ENCODE data around the gene ARHGAP6.

Gene ARHGAP6

GRCh38 chrX:11461201-11462001 lies 204.3 kb downstream of the ARHGAP6 start:
- DNase-seq (ENCODE audit: low read depth) = no peak

GRCh38 chrX:11460347-11460746 lies 205.4 kb downstream of the ARHGAP6 start:
- no peak for DNase-seq (ENCODE audit: low read depth)

DNA sequence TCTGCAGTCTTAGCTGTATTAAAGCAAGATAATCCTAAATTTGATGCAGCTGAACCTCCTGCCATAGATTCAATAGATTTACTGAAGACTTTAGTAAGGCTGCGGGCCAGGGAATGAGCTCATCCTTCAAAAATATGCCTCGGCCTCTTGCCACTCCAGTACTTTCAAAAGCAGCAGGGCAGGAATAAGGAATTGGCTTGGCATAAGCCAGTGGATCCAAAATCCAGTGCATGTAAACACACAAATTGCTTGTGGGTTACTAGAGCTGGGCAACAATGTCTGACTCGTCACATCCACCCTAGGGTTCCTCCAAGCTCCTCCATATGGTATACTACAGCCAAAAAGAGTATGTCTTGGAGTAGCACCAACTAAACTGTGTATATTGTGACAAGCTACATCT lies 207.6 kb downstream of the ARHGAP6 start:
- DNase-seq (ENCODE audit: low read depth) = no peak

DNA sequence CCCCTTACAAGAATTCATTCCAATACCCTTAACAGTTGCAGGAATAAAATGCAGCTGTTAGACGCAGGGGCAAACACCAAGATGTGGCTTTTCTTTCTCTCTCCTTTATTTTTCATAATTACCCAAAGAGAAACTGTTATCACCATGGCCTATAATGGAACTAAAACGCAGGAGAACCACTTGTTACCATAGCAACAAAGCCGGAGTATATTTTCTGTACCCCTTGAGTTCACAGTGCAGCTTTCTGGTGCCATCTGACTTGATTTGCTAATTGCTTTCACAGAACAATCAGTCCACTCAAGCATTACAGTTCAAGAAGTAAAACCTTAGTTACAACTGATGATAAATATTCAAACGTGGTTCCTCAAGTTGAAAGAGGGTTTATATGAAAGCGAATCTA lies 214.6 kb downstream of the ARHGAP6 start:
- no peak for DNase-seq (ENCODE audit: low read depth)

DNA sequence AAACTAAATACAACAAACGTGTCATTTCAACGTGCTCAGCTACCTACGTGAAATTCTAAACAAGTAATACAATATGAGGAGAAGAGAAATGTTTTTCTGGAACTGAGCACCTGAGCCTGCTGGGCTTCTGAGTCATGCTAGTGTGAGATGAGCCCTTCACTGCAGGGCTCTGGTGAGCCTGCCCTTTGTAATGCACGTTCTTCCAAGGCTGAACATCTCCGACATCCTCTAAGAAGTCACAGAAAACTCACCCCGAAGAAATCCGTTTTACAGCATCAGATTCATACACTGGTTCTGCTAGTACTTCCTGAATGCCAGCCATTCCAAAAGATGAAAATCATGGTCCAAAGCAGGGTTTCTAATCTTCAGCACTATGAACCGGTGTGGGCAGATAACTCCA lies 215.4 kb downstream of the ARHGAP6 start:
- no peak for DNase-seq (ENCODE audit: low read depth)

DNA sequence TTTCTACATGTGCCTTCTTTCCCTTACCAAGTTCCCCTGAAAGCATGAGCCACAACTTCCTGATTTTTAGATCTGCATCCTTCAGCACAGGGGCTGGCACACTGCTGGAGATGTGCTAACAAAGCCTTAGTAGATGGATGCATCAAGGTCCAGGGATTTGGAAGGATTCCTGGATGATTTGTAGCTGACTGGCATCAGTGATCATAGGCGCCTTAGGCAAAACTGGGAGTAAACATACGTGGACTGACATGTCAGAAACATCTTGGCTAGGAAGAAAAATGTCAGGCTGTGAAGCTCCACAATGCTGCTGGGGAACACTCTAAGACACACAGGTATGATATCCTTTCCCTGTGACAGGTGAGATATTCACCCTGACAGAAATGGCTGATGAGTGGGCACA lies 216.1 kb downstream of the ARHGAP6 start:
- DNase-seq (ENCODE audit: low read depth) = no peak

- DNase-seq (ENCODE audit: low read depth) = no peak
These were observed 218.3 kb downstream of the ARHGAP6 start for GRCh38 chrX:11447418-11447817.

GRCh38 chrX:11446949-11447348 lies 218.8 kb downstream of the ARHGAP6 start:
- DNase-seq (ENCODE audit: low read depth) = no peak

- no peak for DNase-seq (ENCODE audit: low read depth)
These were observed 219.4 kb downstream of the ARHGAP6 start for GRCh38 chrX:11446336-11446735.

- no peak for DNase-seq (ENCODE audit: low read depth)
These were observed 220.2 kb downstream of the ARHGAP6 start for GRCh38 chrX:11445540-11445939.

DNA sequence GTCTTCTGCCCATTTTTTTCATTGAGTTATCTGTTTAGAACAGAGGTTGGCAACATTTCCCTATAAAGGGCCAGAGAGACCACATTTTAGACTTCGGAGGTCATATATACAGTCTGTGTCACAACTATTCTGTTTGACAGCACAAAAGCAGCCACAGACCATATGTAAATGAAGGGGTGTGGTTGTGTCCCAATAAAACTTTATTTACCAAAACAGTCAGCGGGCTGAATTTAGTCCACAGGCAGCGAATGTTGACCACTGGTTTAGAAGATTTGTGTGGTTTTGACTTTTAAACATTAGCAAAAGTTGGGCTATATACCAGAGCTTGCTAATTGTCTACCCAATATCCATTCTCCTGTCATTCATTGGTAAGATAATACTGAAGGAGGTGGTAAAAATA lies 221.7 kb downstream of the ARHGAP6 start:
- DNase-seq (ENCODE audit: low read depth) = no peak

- DNase-seq (ENCODE audit: low read depth) = no peak
These were observed 225.9 kb downstream of the ARHGAP6 start for GRCh38 chrX:11439846-11440245.

DNA sequence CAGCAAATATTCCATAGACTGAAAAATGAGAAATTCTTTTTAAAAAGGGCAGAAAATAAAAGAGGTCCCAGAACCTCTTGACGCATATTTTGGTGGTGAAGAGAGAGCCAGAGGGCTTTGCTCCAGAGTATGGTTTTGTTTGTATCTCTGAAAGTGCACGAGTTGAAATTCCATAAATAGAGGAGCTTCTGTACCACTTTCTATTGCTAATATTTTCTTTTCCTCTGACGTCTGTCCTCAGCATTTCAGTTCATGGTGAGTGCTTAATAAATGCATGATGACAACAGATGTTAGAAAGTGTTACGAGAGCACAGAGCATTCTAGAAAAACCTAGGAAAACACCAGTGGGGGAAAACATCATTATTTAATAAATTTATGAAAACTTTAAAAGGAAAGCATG lies 227.0 kb downstream of the ARHGAP6 start:
- DNase-seq (ENCODE audit: low read depth) = no peak

- DNase-seq (ENCODE audit: low read depth) = no peak
These were observed 227.4 kb downstream of the ARHGAP6 start for GRCh38 chrX:11438380-11438723.

- no peak for DNase-seq (ENCODE audit: low read depth)
These were observed 227.9 kb downstream of the ARHGAP6 start for GRCh38 chrX:11437642-11438379.

DNA sequence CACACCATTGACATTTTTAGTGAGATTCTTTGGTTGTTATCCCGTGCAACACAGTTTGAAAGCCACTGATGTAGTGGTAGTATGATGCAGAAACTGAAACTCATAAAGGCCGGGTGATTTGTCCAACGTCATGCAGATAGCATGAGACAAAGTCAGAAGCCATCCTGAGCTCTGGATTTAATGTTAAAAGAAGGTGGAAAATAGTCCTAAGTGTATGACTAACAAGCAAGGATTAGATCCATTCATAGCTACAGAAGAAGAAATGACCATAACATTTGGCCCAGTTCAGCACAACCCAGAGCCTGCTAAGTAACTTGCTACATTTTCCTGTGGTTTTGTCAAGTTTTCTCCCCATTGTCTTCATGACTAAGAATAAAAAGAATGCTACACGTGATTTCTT lies 230.2 kb downstream of the ARHGAP6 start:
- DNase-seq (ENCODE audit: low read depth) = no peak

DNA sequence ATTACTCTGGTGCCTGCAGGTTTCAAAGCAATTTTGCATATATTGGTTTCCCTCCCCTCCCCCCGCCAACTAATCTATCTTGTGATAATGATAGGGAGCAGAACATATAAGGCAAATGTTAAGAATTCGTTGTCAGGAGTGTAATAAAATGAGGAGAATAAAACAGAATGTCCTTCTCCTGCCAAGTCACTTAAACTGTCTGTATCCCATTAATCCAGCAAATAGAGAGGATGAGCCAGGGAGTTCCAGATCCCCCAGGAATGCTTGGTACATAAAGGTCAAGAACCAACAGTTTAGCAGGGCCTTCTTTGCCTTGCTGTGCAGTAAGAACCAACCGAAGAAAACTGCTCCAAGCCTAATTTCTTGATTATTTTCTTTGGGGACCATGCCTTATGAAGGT lies 231.1 kb downstream of the ARHGAP6 start:
- no peak for DNase-seq (ENCODE audit: low read depth)

DNA sequence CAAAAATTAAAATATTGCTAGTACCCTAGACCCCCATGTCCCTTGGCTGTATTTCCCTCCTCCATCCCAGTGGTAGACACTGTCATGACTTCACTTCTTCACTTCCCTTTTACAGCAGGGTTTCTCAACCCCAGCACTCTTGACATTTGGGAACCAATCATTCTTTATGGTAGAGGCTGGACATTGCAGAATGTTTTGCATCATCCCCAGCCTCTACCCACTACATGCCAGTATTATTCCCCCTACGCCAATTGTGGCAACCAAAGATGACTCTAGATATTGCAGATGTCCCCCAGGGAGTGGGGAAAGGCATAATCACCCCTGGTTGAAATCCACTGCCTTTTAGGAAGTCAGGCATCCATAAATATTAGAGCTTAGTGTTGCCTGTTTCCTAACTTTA lies 233.9 kb downstream of the ARHGAP6 start:
- DNase-seq (ENCODE audit: low read depth) = no peak

GRCh38 chrX:11430271-11430670 lies 235.4 kb downstream of the ARHGAP6 start:
- DNase-seq (ENCODE audit: low read depth) = no peak

DNA sequence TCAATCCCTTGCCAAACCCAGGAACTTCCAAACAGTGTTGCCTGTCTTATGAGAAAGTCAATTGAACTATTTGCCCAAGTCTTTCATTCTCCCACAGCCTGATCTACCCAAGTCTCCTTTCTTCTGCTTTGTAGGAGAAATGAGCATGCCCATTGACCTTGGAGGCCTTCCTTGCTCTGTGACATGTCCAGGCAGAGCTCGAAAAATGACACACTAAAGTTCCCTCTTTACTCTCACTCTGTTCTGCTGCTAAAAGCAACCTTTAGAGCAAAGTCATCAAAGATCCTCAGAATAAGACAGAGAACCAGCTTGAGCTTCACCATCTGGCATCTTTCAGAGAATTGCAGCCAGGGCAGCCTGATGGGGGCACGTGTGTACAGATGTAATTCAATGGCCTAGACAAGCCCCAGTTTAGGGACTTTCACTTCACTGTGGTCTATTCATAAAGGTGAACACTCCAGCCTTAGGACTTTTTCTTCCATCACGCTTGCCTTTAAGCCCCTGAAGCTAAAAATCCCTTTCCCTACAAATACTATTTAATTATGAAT lies 236.1 kb downstream of the ARHGAP6 start:
- DNase-seq (ENCODE audit: low read depth) = no peak

GRCh38 chrX:11427453-11428071 lies 238.2 kb downstream of the ARHGAP6 start:
- no peak for DNase-seq (ENCODE audit: low read depth)

- no peak for DNase-seq (ENCODE audit: low read depth)
These were observed 238.8 kb downstream of the ARHGAP6 start for GRCh38 chrX:11426712-11427452.

All from activated T-helper 1 cell treated with Interleukin-2 at 50 U/mL for 16 hours (primary cell).